Stromal cell of bone marrow (primary cell): ENCODE measurements around the gene KLHDC2.
"Not testable (repeated sequence)": the region's sequence is repeated elsewhere in the genome, so short reads cannot be mapped to it uniquely, and the experiment has no call there.

Source experiments
- DNase-seq: peaks from one replicate; pipeline ENCODE4 v3.0.0-alpha.2; 2012; ENCODE audit warnings: low read depth

KLHDC2 gene, protein sequence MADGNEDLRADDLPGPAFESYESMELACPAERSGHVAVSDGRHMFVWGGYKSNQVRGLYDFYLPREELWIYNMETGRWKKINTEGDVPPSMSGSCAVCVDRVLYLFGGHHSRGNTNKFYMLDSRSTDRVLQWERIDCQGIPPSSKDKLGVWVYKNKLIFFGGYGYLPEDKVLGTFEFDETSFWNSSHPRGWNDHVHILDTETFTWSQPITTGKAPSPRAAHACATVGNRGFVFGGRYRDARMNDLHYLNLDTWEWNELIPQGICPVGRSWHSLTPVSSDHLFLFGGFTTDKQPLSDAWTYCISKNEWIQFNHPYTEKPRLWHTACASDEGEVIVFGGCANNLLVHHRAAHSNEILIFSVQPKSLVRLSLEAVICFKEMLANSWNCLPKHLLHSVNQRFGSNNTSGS

GRCh38 chr14:49767571-49768300 lies at the start of gene KLHDC2:
KLHDC2 (plus strand) TSS chr14:49768153; CDS start chr14:49768469, 316 bp downstream.
- DNase-seq, result peak; percentile 77

DNA sequence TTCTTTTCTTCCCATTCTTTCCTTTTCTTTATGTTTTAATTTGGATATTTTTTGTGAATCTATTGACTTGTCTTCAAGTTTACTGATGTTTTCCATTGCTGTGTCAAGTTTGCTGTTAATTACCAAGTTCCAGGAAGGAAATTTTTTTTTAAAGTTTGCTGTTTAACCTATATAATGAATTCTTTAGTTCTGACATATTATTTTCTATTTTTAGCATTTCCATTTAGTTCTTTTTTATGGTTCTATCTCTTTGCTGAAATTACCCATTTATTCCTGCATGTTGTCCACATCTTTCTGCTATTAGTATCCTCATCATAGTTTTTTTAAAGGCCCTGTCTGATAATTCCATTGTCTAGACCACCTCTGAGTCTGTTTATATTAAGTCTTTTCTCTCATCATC lies 47.2 kb upstream of the KLHDC2 start:
- DNase-seq, result no peak

GRCh38 chr14:49721733-49722435 lies 46.1 kb upstream of the KLHDC2 start:
- not testable (repeated sequence) for DNase-seq

DNA sequence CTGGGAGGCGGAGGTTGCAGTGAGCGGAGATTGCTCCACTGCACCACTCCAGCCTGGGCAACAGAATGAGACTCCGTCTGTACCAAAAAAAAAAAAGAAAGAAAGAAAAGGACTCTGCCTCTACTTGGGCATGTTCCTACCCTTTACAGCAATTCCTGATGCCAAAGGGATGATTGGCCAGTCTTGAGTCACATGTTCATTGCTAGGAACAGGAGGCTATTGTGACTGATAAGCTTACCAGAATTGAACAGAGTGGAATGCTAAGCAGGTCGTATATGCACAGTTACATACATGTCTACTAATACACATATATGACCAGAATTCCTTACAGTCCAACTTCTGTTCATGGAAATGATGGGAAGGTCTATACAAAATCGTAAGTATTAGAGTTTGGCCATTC lies 40.8 kb upstream of the KLHDC2 start:
- DNase-seq, result no peak

GRCh38 chr14:49732896-49733295 lies 35.1 kb upstream of the KLHDC2 start:
- DNase-seq, result no peak

DNA sequence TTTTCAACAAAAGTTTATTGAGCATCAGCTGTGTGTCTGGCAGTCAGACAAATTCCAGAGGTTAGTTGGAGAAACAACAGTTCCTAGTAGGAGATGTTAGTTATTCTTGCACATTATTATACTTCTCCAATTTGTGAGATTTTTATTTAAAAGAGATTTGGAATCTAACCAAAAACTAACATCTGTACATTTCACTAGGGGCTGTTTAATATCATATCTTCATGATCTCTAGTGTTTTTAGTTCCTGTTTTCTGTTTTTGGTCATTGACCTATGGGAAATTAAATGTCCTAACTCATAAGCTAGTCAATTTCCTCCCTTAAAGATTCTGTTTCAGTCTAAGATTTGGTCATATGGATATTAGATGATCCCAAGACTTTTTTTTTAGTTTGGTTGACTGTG lies 34.1 kb upstream of the KLHDC2 start:
- DNase-seq, result no peak

DNA sequence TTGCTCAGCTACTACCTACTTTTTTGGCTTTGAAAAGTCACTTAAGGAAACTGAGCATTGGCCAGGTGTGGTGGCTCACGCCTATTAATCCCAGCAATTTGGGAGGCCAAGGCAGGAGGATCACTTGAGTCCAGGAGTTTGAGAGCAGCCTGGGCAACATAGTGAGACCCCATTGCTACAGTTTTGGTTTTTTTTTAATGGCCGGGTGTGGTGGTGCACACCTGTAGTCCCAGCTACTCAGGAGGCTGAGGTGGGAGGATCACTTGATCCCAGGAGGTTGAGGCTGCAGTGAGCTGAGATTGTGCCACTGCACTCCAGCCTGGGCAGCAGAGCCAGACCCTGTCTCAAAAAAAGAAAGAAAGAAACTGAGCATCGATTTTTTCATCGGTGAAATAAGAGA lies 32.3 kb upstream of the KLHDC2 start:
- DNase-seq, result not testable (repeated sequence)

DNA sequence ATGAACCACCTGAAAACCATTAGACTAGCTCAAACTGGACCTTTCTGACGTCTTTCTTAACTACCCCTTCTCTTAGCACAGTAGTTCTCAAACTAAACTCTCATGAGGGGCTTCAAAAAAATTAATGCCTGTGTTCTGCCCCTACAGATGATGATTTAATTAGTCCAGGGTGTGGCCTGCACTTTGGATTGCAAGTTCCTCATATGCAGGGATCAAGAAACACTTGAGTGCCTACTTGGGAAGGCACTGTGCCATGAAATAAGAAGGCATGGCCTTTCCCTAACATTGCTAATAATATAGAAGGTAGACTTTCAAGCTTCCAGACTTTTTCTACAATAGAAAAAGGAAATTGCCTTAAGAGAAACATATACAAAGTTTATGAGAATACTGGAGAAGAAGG lies 22.8 kb upstream of the KLHDC2 start:
- DNase-seq, result no peak

DNA sequence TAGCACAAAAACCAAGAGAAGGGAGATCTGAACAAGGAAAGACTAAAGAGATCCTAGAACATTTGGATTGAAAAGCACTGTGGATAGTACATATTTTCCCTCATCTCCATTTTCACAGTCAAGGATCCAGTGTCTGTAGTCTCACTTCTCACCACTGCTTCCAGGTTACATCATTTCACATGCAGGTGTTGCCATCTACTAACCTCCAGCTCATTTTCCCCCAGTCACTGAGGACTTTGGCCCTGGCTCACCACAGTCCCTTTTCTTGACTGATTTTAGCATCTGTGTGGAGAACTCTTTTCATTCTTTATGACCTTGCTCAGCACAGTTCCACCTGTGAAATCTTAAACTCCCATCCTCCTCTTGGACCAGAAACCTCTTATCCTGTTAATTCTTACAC lies 21.5 kb upstream of the KLHDC2 start:
- not testable (repeated sequence) for DNase-seq

GRCh38 chr14:49754570-49755097 lies 13.3 kb upstream of the KLHDC2 start:
- DNase-seq, result no peak

DNA sequence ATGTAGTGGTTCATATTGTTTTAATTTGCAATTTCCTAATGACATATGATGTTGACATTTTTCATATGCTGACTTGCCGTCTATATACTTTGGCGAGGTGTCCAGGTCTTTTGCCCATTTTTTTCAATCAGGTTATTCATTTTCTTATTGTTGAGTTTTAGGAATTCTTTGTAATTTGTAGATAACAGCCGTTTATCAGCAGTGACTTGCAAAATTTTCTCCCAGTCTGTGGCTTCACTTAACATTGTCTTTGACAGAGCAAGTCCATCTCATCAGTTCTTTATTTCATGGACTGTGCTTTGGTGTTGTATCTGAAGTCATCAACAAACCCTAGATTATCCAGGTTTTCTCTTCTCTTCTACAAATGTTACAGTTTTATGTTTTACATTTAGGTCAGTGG lies 12.6 kb upstream of the KLHDC2 start:
- no peak for DNase-seq

DNA sequence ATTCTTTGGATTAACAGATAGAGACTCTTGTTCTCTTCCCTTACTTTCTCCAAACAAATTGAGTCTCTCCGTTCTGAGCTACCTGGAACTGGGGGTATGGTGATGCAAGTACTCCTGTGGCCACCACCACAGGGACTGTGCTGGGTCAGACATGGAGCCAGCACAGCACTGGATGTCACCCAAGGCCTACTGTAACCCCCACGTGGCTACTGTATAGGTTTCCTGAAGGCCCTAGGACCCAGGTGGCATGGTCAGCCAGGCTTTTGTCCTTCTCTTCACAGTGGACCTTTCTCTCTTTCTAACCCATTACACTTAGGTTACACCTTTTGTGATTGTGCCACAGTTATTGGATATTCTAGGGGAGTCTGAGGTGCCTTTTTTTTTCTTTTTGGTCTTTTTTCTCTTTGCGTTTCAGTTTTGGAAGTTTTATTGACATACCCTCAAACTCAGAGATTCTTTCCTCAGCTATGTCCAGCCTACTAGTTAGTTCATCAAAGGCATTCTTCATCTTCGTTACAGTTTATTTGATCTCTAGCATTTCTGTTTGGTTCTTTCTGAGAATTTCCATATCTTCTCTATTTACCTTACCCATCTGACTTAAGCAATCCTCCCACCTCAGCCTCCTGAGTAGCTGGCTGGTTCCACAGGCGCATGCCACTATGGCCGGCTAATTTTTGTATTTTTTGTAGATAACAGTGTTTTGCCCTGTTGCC lies 6.0 kb upstream of the KLHDC2 start:
- DNase-seq, result no peak

DNA sequence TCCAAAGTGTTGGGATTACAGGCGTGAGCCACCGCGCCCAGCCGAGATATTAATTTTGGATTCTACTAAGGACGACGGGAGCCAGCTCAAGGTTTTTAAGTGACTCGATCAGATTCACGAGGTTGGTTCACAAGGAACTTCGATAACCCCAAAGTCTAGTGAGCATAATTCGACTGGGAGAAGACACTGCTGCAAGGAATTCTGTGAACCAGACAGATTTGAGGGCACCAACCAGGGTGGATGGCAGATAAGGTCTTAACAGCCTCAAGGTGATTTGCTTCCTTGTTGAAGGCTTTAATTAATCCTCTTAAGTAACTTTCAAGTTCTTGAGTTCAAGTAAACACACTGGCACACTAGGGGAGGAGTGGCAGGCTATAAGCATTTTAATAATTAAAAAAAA lies 1.1 kb upstream of the KLHDC2 start:
- no peak for DNase-seq

DNA sequence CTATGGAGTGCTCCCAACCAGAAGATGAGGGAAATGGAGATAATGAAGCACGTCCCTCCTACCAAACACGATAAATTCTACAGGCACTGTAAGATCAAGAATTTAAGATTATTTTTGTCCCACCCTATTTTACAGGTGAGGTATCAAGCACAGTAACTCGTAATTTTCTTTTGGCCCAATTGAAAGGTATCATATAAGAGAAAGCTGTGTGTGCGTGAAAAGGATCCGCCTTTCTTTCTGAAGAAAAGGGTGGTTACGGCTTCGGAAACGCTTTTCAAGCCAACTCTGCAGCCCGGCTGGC lies 733 bp upstream of the KLHDC2 start:
- DNase-seq, result no peak

- peak; percentile 48 for DNase-seq
These were observed 558 bp downstream of the KLHDC2 start for GRCh38 chr14:49768301-49769121.

DNA sequence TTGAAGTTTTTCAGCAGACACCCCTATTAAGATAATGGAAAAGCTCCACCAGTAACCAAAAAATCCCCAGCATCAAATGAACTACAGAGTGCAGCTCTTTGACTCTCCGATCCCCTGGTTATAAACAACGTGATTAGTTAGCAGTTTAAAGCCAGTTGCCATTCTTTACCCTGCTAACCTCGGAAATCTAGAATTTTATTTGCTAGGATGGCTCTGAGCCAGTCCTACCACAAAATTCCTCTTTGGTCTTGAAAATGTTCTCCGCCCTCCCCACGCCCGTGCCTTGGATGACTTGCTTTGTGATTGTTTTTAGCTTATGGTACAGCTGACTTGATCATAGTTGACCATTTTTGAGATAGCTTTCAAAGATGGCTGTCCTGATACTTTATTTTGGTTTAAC lies 1.2 kb downstream of the KLHDC2 start:
- no peak for DNase-seq

GRCh38 chr14:49769581-49770211 lies 1.7 kb downstream of the KLHDC2 start:
- DNase-seq, result no peak

GRCh38 chr14:49770212-49770817 lies 2.4 kb downstream of the KLHDC2 start:
- DNase-seq, result peak; percentile 38

- DNase-seq, result not testable (repeated sequence)
These were observed 3.7 kb downstream of the KLHDC2 start for GRCh38 chr14:49771691-49772090.

GRCh38 chr14:49774106-49774505 lies 6.2 kb downstream of the KLHDC2 start:
- no peak for DNase-seq
